ENCODE data around the gene TSPAN33. TPM values are rescaled to one million over a fixed set of nuclear protein-coding genes. Genes with fewer than 3 reads are reported as not detected.

The TSPAN33 gene
- total and polyA plus RNA-seq, 10 of the 15 experiments (the other 5 are each of a cell fraction or from before 2014, with no cell fraction given) = 12.0 to 123 (median 86.3) TPM

GRCh38 chr7:129144834-129145668, 544 bp downstream of the TSPAN33 start:
- POLR2A ChIA-PET = interaction anchor here (1.1 to 3.5 kb wide), 7 partner anchors 12 to 211 kb away, joined by 3 to 32 read pairs (median 5); partner anchors contain the start of gene AHCYL2
- TF ChIP-seq TCF7 (IDR thresholded peaks at IDR 0.05; ENCODE audit: borderline replicate concordance) = no peak
- TF ChIP-seq IKZF1 (conservative IDR thresholded peaks at IDR 0.05) = peak; percentile 20
- TF ChIP-seq CEBPZ (IDR thresholded peaks at IDR 0.05; ENCODE audit: low read depth, low read length) = no peak
- TF ChIP-seq NRF1 (conservative IDR thresholded peaks at IDR 0.05; ENCODE audit: low read depth, low read length) = no peak
- no peak for TF ChIP-seq ZNF24 (IDR thresholded peaks at IDR 0.05)
- no peak for TF ChIP-seq ZBTB4 (CRISPR knock-in tag; IDR thresholded peaks at IDR 0.05)
- no peak for TF ChIP-seq RAD21 (IDR thresholded peaks at IDR 0.05; ENCODE audit: insufficient read depth, low read depth, low read length)
- no peak for TF ChIP-seq NFIC (IDR thresholded peaks at IDR 0.05; ENCODE audit: low read depth, low read length)
- TF ChIP-seq PAX5 (IDR thresholded peaks at IDR 0.05; ENCODE audit: borderline replicate concordance, low read depth, low read length) = no peak
- TF ChIP-seq RUNX3 (IDR thresholded peaks at IDR 0.05; ENCODE audit: low read length) = peak; percentile 39
- TF ChIP-seq IKZF2 (IDR thresholded peaks at IDR 0.05) = peak; percentile 15 to 33; a peak in 1 of 4 replicates
- TF ChIP-seq ZNF274 (IDR thresholded peaks at IDR 0.05; ENCODE audit: insufficient read depth, insufficient read length) = no peak
- no peak for TF ChIP-seq RFX5 (IDR thresholded peaks at IDR 0.05; ENCODE audit: low read depth, low read length)
- no peak for TF ChIP-seq TARDBP (IDR thresholded peaks at IDR 0.05; ENCODE audit: borderline replicate concordance)
- TF ChIP-seq POLR2AphosphoS2 (IDR thresholded peaks at IDR 0.05; ENCODE audit: low read depth, low read length) = no peak
- TF ChIP-seq NFXL1 (IDR thresholded peaks at IDR 0.05; ENCODE audit: borderline replicate concordance) = no peak
- TF ChIP-seq SIN3A (IDR thresholded peaks at IDR 0.05; ENCODE audit: low read depth, low read length) = no peak
- TF ChIP-seq CBFB (IDR thresholded peaks at IDR 0.05; ENCODE audit: low read depth) = no peak

More at GRCh38 chr7:129144834-129145668, 544 bp downstream of the TSPAN33 start:
- SMC1A ChIA-PET (ENCODE audit: uncharacterized antibody, unreplicated experiment) = interaction anchor here (1.0 to 5.9 kb wide), 15 partner anchors 8 to 139 kb away, joined by 3 to 83 read pairs (median 6); no protein-coding TSS in a partner anchor
- H3K27me3 ChIP-seq (replicated peaks in 1 of 2; ENCODE audit: control insufficient read depth in 2 of 2, insufficient read depth in 2 of 2, low read length in 1 of 2) = no peaks in the 10 kb centered on the region
- CTCF ChIA-PET = interaction anchor here (1.1 to 5.7 kb wide), 7 partner anchors 9 to 223 kb away, joined by 3 to 168 read pairs (median 5); no protein-coding TSS in a partner anchor
- H3K4me3 ChIP-seq = peak overlapping the region; percentile 97
- peak overlapping the region; percentile 24 for H2AFZ ChIP-seq (ENCODE audit: control insufficient read depth, low read depth, low read length)
- in situ Hi-C loops (cut with MboI) = no loop called here
- peak overlapping the region; percentile 92 for H3K27ac ChIP-seq (ENCODE audit: control insufficient read depth, insufficient read depth)
- H3K79me2 ChIP-seq (ENCODE audit: control insufficient read depth, insufficient read depth, low read length) = peaks cover 59% of the 10 kb centered on the region
- ATAC-seq = peak; percentile 7
- intact Hi-C loops (cut with micrococcal nuclease; ENCODE audit: unreplicated experiment) = loop anchor here (10.0 kb wide), 1 partner anchor 210 kb away; the partner anchor contains the start of gene IRF5
- BruUV-seq (replicated peaks) = no TSS peak
- RAD21 ChIA-PET (ENCODE audit: unreplicated experiment) = interaction anchor here (0.9 to 8.7 kb wide), 12 partner anchors 8 to 136 kb away, joined by 3 to 71 read pairs (median 8); no protein-coding TSS in a partner anchor
- no peaks in the 10 kb centered on the region for H4K20me1 ChIP-seq (ENCODE audit: control insufficient read depth, insufficient read depth)
- no peak for DNase-seq (ENCODE audit: low read depth, low spot score)
- peak overlapping the region; percentile 95 for H3K4me2 ChIP-seq (ENCODE audit: control insufficient read depth, insufficient read depth)
- FAIRE-seq = no peak
- H3K36me3 ChIP-seq (ENCODE audit: control insufficient read depth in 2 of 2, insufficient read depth in 2 of 2, low read length in 1 of 2) = no peaks in the 10 kb centered on the region
- peaks cover 35% of the 10 kb centered on the region for H3K4me1 ChIP-seq (ENCODE audit: control insufficient read depth, insufficient read depth, low read length)
- H3K9me3 ChIP-seq (replicated peaks; ENCODE audit: control insufficient read depth, insufficient read depth, low read length) = no peaks in the 10 kb centered on the region
- WGBS (ENCODE audit: insufficient coverage, insufficient replicate concordance, low lambda C conversion rate, missing lambda C conversion rate) = under 1% methylated on average over 58 of the region's 58 CpGs
- peak overlapping the region; percentile 82 for H3K9ac ChIP-seq (ENCODE audit: control insufficient read depth, insufficient read depth, low read length)

Measured in GM12878 (cell line).